ENCODE data around the gene CNTNAP5. TPM values are rescaled to one million over a fixed set of nuclear protein-coding genes. Genes with fewer than 3 reads are reported as not detected.

Gene CNTNAP5
- total and polyA plus RNA-seq, 9 of the 15 experiments (the other 6 are each of a cell fraction or from before 2014, with no cell fraction given), result not detected

- Histone ChIP-seq H3K27me3 (ENCODE audit: control insufficient read depth in 2 of 2, insufficient read depth in 2 of 2, low read length in 2 of 2) (no peaks in the 10 kb centered on the region), H3K9me3 (replicated peaks; ENCODE audit: control insufficient read depth, insufficient read depth, low read depth, low read length) (no peaks in the 10 kb centered on the region), H3K4me3 (no peak overlapping the region), H3K79me2 (ENCODE audit: control insufficient read depth, insufficient read depth, low read length) (no peaks in the 10 kb centered on the region), H3K4me1 (replicated peaks in 1 of 2; ENCODE audit: control insufficient read depth in 2 of 2, insufficient read depth in 2 of 2, low read length in 2 of 2) (no peaks in the 10 kb centered on the region), H3K9me1 (ENCODE audit: control insufficient read depth, insufficient read depth, low read length) (no peaks in the 10 kb centered on the region), H3K9ac (ENCODE audit: insufficient read depth in 1 of 2, low read depth in 2 of 2, low read length in 2 of 2) (no peak overlapping the region), H3K36me3 (ENCODE audit: control insufficient read depth, insufficient read depth, low read length) (no peaks in the 10 kb centered on the region), H3K27ac (ENCODE audit: extremely low read depth, low read depth, low read length) (no peak overlapping the region), H3K4me2 (ENCODE audit: insufficient read depth, low read length) (no peak overlapping the region), H2AFZ (ENCODE audit: low read depth, low read length) (no peak overlapping the region), H4K20me1 (replicated peaks; ENCODE audit: control insufficient read depth, insufficient read depth, low read length) (no peaks in the 10 kb centered on the region)
- no TSS peak for BruUV-seq (replicated peaks)
- intact Hi-C loops (cut with micrococcal nuclease) (no loop called here), in situ Hi-C loops (cut with MboI) (no loop called here)
- DNase-seq (ENCODE audit: extremely low read depth in 1 of 4, low spot score in 3 of 4) (no peak), ATAC-seq (no peak), FAIRE-seq (no peak)
- POLR2A ChIA-PET, result no interaction called here
- 1% methylated on average over 6 of the region's 6 CpGs for WGBS (ENCODE audit: insufficient coverage, low coverage, missing lambda C conversion rate)
- TF ChIP-seq MAFK (IDR thresholded peaks at IDR 0.05; ENCODE audit: low read length) (peak; percentile 34; the same call in 1 of the 2 replicates), ZBTB11 (CRISPR knock-in tag; IDR thresholded peaks at IDR 0.05) (no peak), ZNF316 (IDR thresholded peaks at IDR 0.05) (peak; percentile 45)
- CTCF ChIA-PET (ENCODE audit: low intra/inter-chr PET ratio), result no interaction called here
Observed at GRCh38 chr2:124080281-124081153, 55.4 kb downstream of the CNTNAP5 start.

Data from K562 (cell line).